ENCODE results near the gene CFAP107.

GRCh38 chr1:12730156-12730555 is 15.8 kb upstream of the CFAP107 start:
- no peak for TF ChIP-seq CTCF (IDR thresholded peaks at IDR 0.05; ENCODE audit: low read depth, low read length, missing input control)
- TF ChIP-seq SP1 (IDR thresholded peaks at IDR 0.05) = no peak
